CD4-positive, alpha-beta T cell (primary cell): ENCODE measurements around the gene NR2C2. TPM values are rescaled to one million over a fixed set of nuclear protein-coding genes. Genes with fewer than 3 reads are reported as not detected.
A peak's percentile ranks its signal among the peaks of the same experiment; 100 is the strongest.

Source experiments
- ATAC-seq: fragments of 200-7000 bp; cut with Tn5 transposase; one replicate; pipeline ENCODE4 v1.10.0; 2022; ENCODE audit warnings: mild to moderate bottlenecking; ENCODE audit not compliant: poor library complexity
- CTCF ChIA-PET: fragments of 350-600 bp; sonication (Branson Sonifier 250); formaldehyde crosslinking; loops from one replicate; lab custom pipeline; 2021; ENCODE audit warnings: antibody characterized with exemption, inconsistent platforms; lab: Charles Lee
- POLR2A ChIA-PET: fragments of 350-600 bp; sonication (Branson Sonifier 250); formaldehyde crosslinking; loops from one replicate; lab custom pipeline; 2021; ENCODE audit warnings: antibody characterized with exemption, inconsistent platforms; lab: Charles Lee
- DNase-seq, 14 experiments: peaks; one replicate each; pipeline ENCODE4 v3.0.0-alpha.2; 2013 to 2020; ENCODE audit warnings: mixed read lengths in 2 of 14
- H3K27ac ChIP-seq, 2 donors: one replicate each; pipeline versions ENCODE4 v1.5.1 to v1.7.0; 2013; ENCODE audit warnings: low read length in 2 of 2, low read depth in 1 of 2, mild to moderate bottlenecking in 1 of 2
- H3K27me3 ChIP-seq, 2 experiments: 1 replicate in 1 of 2; 2 replicates in 1 of 2; pipeline versions ENCODE4 v1.6.1 to v1.7.0; 2013; ENCODE audit warnings: low read length in 2 of 2, control low read depth in 1 of 2, mild to moderate bottlenecking in 1 of 2, moderate library complexity in 1 of 2; ENCODE audit not compliant: insufficient read depth in 2 of 2, control insufficient read depth in 1 of 2
- H3K36me3 ChIP-seq: one replicate; pipeline ENCODE4 v1.6.1; 2013; ENCODE audit warnings: low read length, control low read depth; ENCODE audit not compliant: insufficient read depth
- H3K4me1 ChIP-seq: one replicate; pipeline ENCODE4 v1.6.1; 2013; ENCODE audit warnings: low read length, control low read depth; ENCODE audit not compliant: insufficient read depth
- H3K4me3 ChIP-seq: one replicate; pipeline ENCODE4 v1.5.1; 2013; ENCODE audit warnings: mild to moderate bottlenecking, low read length, moderate library complexity
- H3K9me3 ChIP-seq, 2 experiments: 1 replicate in 1 of 2; 2 replicates in 1 of 2; pipeline versions ENCODE4 v1.6.1 to v1.7.0; 2013; ENCODE audit warnings: low read length in 2 of 2, mild to moderate bottlenecking in 2 of 2, control low read depth in 1 of 2, moderate library complexity in 1 of 2; ENCODE audit not compliant: control insufficient read depth in 1 of 2, insufficient read depth in 1 of 2
- H3K27ac Mint-ChIP-seq: one replicate; pipeline ENCODE4 v1.8.0; 2020; ENCODE audit warnings: mixed read lengths
- H3K27me3 Mint-ChIP-seq: one replicate; pipeline ENCODE4 v1.8.0; 2021; ENCODE audit warnings: mixed read lengths
- H3K36me3 Mint-ChIP-seq: one replicate; pipeline ENCODE4 v1.8.0; 2021; ENCODE audit warnings: low read depth, mixed read lengths
- H3K4me1 Mint-ChIP-seq: one replicate; pipeline ENCODE4 v1.8.0; 2021; ENCODE audit warnings: low read depth, mixed read lengths
- H3K4me3 Mint-ChIP-seq: one replicate; pipeline ENCODE4 v1.8.0; 2020; ENCODE audit warnings: mild to moderate bottlenecking, mixed read lengths
- H3K9me3 Mint-ChIP-seq: one replicate; pipeline ENCODE4 v1.8.0; 2020; ENCODE audit warnings: mixed read lengths
- CTCF ChIP-seq: fragments of 200-600 bp; IDR thresholded peaks from one replicate; pipeline ENCODE4 v1.8.0; 2022; ENCODE audit warnings: antibody characterized with exemption, mild to moderate bottlenecking
- intact Hi-C, 2 experiments: fragments of 100-400 bp; cut with DNase I in 1 of 2; cut with micrococcal nuclease in 1 of 2; formaldehyde crosslinking; loops; one replicate each; pipeline versions ENCODE4 v1.15.1 to v1.9.0; 2023 to 2025; cut with DNase I, micrococcal nuclease
- total RNA-seq, 174 experiments: library from RNA in 2 of 174; stranded (reverse) in 2 of 174; gene quantifications; one replicate each; pipeline ENCODE4 v1.2.3 and lab custom pipeline; 2021 to 2026

The NR2C2 gene
- total RNA-seq, 2 experiments from 2014 or later, result 37.0 to 42.1 TPM

- CTCF ChIA-PET, result no interaction called here
- Mint-ChIP-seq H3K9me3 (no peaks in the 10 kb centered on the region), H3K27me3 (no peaks in the 10 kb centered on the region), H3K4me3 (no peak overlapping the region), H3K4me1 (peaks cover 44% of the 10 kb centered on the region), H3K36me3 (peaks cover 77% of the 10 kb centered on the region), H3K27ac (peak overlapping the region; percentile 25)
- intact Hi-C loops, result no loop called here
- no peak for TF ChIP-seq CTCF
- POLR2A ChIA-PET, result interaction anchor here (1.0 kb wide), 1 partner anchor 10 kb away, joined by 3 read pairs; the partner anchor contains the start of gene MRPS25
- peak; percentile 68 for ATAC-seq
- Histone ChIP-seq H3K4me3 (no peak overlapping the region), H3K27me3 (no peaks in the 10 kb centered on the region), H3K27ac (no peak overlapping the region), H3K4me1 (peaks cover 22% of the 10 kb centered on the region), H3K9me3 (no peaks in the 10 kb centered on the region), H3K36me3 (peaks cover 54% of the 10 kb centered on the region)
- peak in 9 of 14 experiments; percentile 9 to 71 (median 21) for DNase-seq
Observed at GRCh38 chr3:15055019-15055557, 107.7 kb downstream of the NR2C2 start.

- Histone ChIP-seq H3K4me1 (peaks cover 21% of the 10 kb centered on the region), H3K36me3 (peaks cover 39% of the 10 kb centered on the region), H3K27ac (no peak overlapping the region), H3K4me3 (no peak overlapping the region), H3K27me3 (no peaks in the 10 kb centered on the region), H3K9me3 (no peaks in the 10 kb centered on the region)
- intact Hi-C loops, result no loop called here
- ATAC-seq (no peak), DNase-seq (no peak)
- no peak overlapping the region for H3K27ac Mint-ChIP-seq
- peaks cover 35% of the 10 kb centered on the region for H3K4me1 Mint-ChIP-seq
- CTCF ChIA-PET, result no interaction called here
- TF ChIP-seq CTCF, result no peak
- no peaks in the 10 kb centered on the region for H3K9me3 Mint-ChIP-seq
- POLR2A ChIA-PET, result no interaction called here
- H3K4me3 Mint-ChIP-seq, result no peak overlapping the region
- H3K27me3 Mint-ChIP-seq, result no peaks in the 10 kb centered on the region
- peaks cover 61% of the 10 kb centered on the region for H3K36me3 Mint-ChIP-seq
Observed at GRCh38 chr3:15056676-15057404, 109.5 kb downstream of the NR2C2 start.

GRCh38 chr3:15060029-15060428 is 112.6 kb downstream of the NR2C2 start:
- H3K27me3 ChIP-seq, result no peaks in the 10 kb centered on the region
- Mint-ChIP-seq H3K4me3 (no peak overlapping the region), H3K27me3 (no peaks in the 10 kb centered on the region), H3K27ac (no peak overlapping the region), H3K9me3 (no peaks in the 10 kb centered on the region), H3K4me1 (peaks cover 36% of the 10 kb centered on the region), H3K36me3 (peaks cover 48% of the 10 kb centered on the region)
- no peaks in the 10 kb centered on the region for H3K9me3 ChIP-seq
- H3K27ac ChIP-seq, result no peak overlapping the region
- intact Hi-C loops, result loop anchor here in 1 of 2 experiments (10.0 kb wide), 2 partner anchors 405 to 935 kb away; partner anchors contain the start of genes CCDC174, CHCHD4 and TMEM43
- ATAC-seq, result no peak
- ChIA-PET CTCF (no interaction called here), POLR2A (no interaction called here)
- H3K4me3 ChIP-seq, result no peak overlapping the region
- H3K36me3 ChIP-seq, result peaks cover 24% of the 10 kb centered on the region
- peaks cover 34% of the 10 kb centered on the region for H3K4me1 ChIP-seq
- no peak for DNase-seq
- no peak for TF ChIP-seq CTCF
